Osteoblast (primary cell): Measurements from ENCODE around the gene GPR151. TPM values are rescaled to one million over a fixed set of nuclear protein-coding genes. Genes with fewer than 3 reads are reported as not detected.
A peak's percentile ranks its signal among the peaks of the same experiment; 100 is the strongest.

Experiments
- DNase-seq: peaks from one replicate; pipeline ENCODE4 v3.0.0; 2011; ENCODE audit warnings: low spot score, mixed read lengths; ENCODE audit not compliant: insufficient read length; ENCODE audit errors: missing footprints
- H2AFZ ChIP-seq: 2 replicates; pipeline ENCODE4 v1.6.0; 2011; ENCODE audit warnings: mild to moderate bottlenecking, low read length
- H3K27ac ChIP-seq: 2 replicates; pipeline ENCODE4 v1.5.1; 2011; ENCODE audit warnings: mild to moderate bottlenecking, low read depth, low read length, moderate library complexity
- H3K27me3 ChIP-seq: 2 replicates; pipeline ENCODE4 v1.6.0; 2012; ENCODE audit warnings: mild to moderate bottlenecking, control low read depth, inconsistent platforms, low read length, moderate library complexity; ENCODE audit not compliant: insufficient read depth
- H3K36me3 ChIP-seq: 2 replicates; pipeline ENCODE4 v1.5.1; 2011; ENCODE audit warnings: mild to moderate bottlenecking, low read length, control low read depth, moderate library complexity; ENCODE audit not compliant: insufficient read depth
- H3K4me1 ChIP-seq: 2 replicates; pipeline ENCODE4 v1.5.1; 2011; ENCODE audit warnings: mild to moderate bottlenecking, low read length, control low read depth, moderate library complexity; ENCODE audit not compliant: insufficient read depth
- H3K4me2 ChIP-seq: 2 replicates; pipeline ENCODE4 v1.6.0; 2011; ENCODE audit warnings: mild to moderate bottlenecking, low read length; ENCODE audit not compliant: insufficient read depth
- H3K4me3 ChIP-seq: fragments of 200-600 bp; sonication (generic); 3 replicates; pipeline ENCODE4 v1.5.1; 2012; ENCODE audit warnings: mild to moderate bottlenecking, low read length, inconsistent platforms; ENCODE audit not compliant: insufficient read depth
- H3K79me2 ChIP-seq: 2 replicates; pipeline ENCODE4 v1.6.0; 2012; ENCODE audit warnings: mild to moderate bottlenecking, low read length, control low read depth, inconsistent platforms; ENCODE audit not compliant: insufficient read depth
- H3K9me3 ChIP-seq: 2 replicates; pipeline ENCODE4 v1.5.1; 2011; ENCODE audit warnings: low read depth, low read length, control low read depth
- H4K20me1 ChIP-seq: 2 replicates; pipeline ENCODE4 v1.6.0; 2012; ENCODE audit warnings: mild to moderate bottlenecking, low read length, control low read depth; ENCODE audit not compliant: insufficient read depth
- CTCF ChIP-seq: IDR thresholded peaks from 2 replicates; pipeline ENCODE4 v1.5.1; 2011; ENCODE audit warnings: mild to moderate bottlenecking, low read depth, low read length, moderate library complexity; ENCODE audit errors: extremely low read depth
- total RNA-seq: library from RNA; depleted of rRNA; stranded (reverse); fragments of >200 nt; gene quantifications from 2 replicates; pipeline ENCODE4 v1.2.3, GENCODE V29; 2012

GPR151 gene
- total RNA-seq, 1 donor = not detected

- H3K9me3 ChIP-seq = no peaks in the 10 kb centered on the region
- no peak overlapping the region for H3K27ac ChIP-seq
- no peak overlapping the region for H2AFZ ChIP-seq
- H3K4me2 ChIP-seq = no peak overlapping the region
- H3K27me3 ChIP-seq = no peaks in the 10 kb centered on the region
- no peaks in the 10 kb centered on the region for H3K4me1 ChIP-seq
- H3K79me2 ChIP-seq = peaks cover 2% of the 10 kb centered on the region
- no peak overlapping the region for H3K4me3 ChIP-seq
- no peak for DNase-seq
- no peaks in the 10 kb centered on the region for H4K20me1 ChIP-seq
- peaks cover 68% of the 10 kb centered on the region for H3K36me3 ChIP-seq
- no peak for TF ChIP-seq CTCF
Observed at GRCh38 chr5:146482775-146483174, 33.2 kb downstream of the GPR151 start.

- H2AFZ ChIP-seq = no peak overlapping the region
- H3K36me3 ChIP-seq = peaks cover 55% of the 10 kb centered on the region
- peaks cover 3% of the 10 kb centered on the region for H4K20me1 ChIP-seq
- no peaks in the 10 kb centered on the region for H3K4me1 ChIP-seq
- no peak overlapping the region for H3K4me3 ChIP-seq
- no peak for TF ChIP-seq CTCF
- peaks cover 6% of the 10 kb centered on the region for H3K79me2 ChIP-seq
- H3K9me3 ChIP-seq = no peaks in the 10 kb centered on the region
- DNase-seq = no peak
- H3K27me3 ChIP-seq = no peaks in the 10 kb centered on the region
- no peak overlapping the region for H3K27ac ChIP-seq
- H3K4me2 ChIP-seq = no peak overlapping the region
Observed at GRCh38 chr5:146475906-146476305, 40.1 kb downstream of the GPR151 start.

DNA sequence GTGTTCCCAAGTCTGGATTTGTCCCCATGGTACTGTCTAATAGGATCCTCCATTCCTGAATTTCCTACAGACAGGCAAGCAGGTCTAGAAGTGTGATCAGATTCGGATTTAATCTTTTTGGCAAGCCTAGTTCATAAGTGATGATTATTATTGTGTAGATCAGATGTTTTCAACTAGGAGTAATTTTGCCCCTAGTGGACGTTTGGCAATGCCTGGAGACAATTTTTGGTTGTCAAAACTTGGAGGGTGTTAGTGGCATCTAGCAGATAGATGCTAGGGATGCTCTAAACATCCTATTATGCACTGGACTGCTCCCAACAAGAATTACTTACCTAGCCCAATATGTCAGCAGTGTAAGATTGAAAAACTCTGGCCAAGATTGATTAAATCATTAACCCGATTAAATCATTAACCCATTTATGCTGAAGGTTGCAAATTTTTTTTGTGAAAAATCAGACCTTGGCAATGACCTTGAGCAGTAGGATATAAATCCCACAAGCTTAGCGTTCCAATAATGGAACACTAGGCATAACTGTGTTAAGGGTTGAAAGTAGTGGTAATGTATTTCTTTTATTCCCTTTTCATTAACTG, 40.7 kb downstream of the GPR151 start:
- no peak overlapping the region for H3K4me3 ChIP-seq
- peak; percentile 52 for TF ChIP-seq CTCF
- no peaks in the 10 kb centered on the region for H3K27me3 ChIP-seq
- H3K27ac ChIP-seq = no peak overlapping the region
- no peaks in the 10 kb centered on the region for H3K9me3 ChIP-seq
- H3K4me1 ChIP-seq = no peaks in the 10 kb centered on the region
- DNase-seq = no peak
- no peak overlapping the region for H3K4me2 ChIP-seq
- H4K20me1 ChIP-seq = peaks cover 3% of the 10 kb centered on the region
- peaks cover 53% of the 10 kb centered on the region for H3K36me3 ChIP-seq
- H2AFZ ChIP-seq = no peak overlapping the region
- peaks cover 6% of the 10 kb centered on the region for H3K79me2 ChIP-seq

GRCh38 chr5:146474065-146474464, 41.9 kb downstream of the GPR151 start:
- no peak for DNase-seq
- Histone ChIP-seq H3K36me3 (peaks cover 54% of the 10 kb centered on the region), H3K9me3 (no peaks in the 10 kb centered on the region)

More at GRCh38 chr5:146474065-146474464, 41.9 kb downstream of the GPR151 start:
- peaks cover 3% of the 10 kb centered on the region for H4K20me1 ChIP-seq
- no peaks in the 10 kb centered on the region for H3K27me3 ChIP-seq
- no peak overlapping the region for H3K4me2 ChIP-seq
- no peaks in the 10 kb centered on the region for H3K4me1 ChIP-seq
- TF ChIP-seq CTCF = no peak
- H3K79me2 ChIP-seq = peaks cover 6% of the 10 kb centered on the region
- no peak overlapping the region for H3K4me3 ChIP-seq
- no peak overlapping the region for H3K27ac ChIP-seq
- no peak overlapping the region for H2AFZ ChIP-seq
